ENCODE data around the gene LIMA1. TPM values are rescaled to one million over a fixed set of nuclear protein-coding genes. Genes with fewer than 3 reads are reported as not detected.
A peak's percentile ranks its signal among the peaks of the same experiment; 100 is the strongest.

LIMA1 gene
- total RNA-seq, 4 donors from 2014 or later, result 23.9 to 62.7 (median 37.2) TPM

- H3K27me3 ChIP-seq, result no peaks in the 10 kb centered on the region
- H3K4me3 ChIP-seq, result peak within 1 kb of the TSS; percentile 93 to 99 (median 97)
- under 1% methylated on average over 25 of the region's 70 CpGs for WGBS
- intact Hi-C loops (cut with DNase I), result loop anchor here (5.0 kb wide), 1 partner anchor 55 kb away; the partner anchor contains the start of gene COX14
- peak within 1 kb of the TSS; percentile 94 to 98 (median 96) for H3K27ac ChIP-seq (replicated peaks in 1 of 4)
- TF ChIP-seq POLR2A (IDR thresholded peaks at IDR 0.05; ENCODE audit: low read depth), result peak; percentile 38
- peak; percentile 85 to 88 for TF ChIP-seq POLR2AphosphoS5 (IDR thresholded peaks at IDR 0.05)
- peak in 2 of 3 experiments; percentile 28 to 33 for TF ChIP-seq CTCF (IDR thresholded peaks at IDR 0.05)
- no peak for TF ChIP-seq EP300 (IDR thresholded peaks at IDR 0.05)
- H3K36me3 ChIP-seq, result no peaks in the 10 kb centered on the region
- DNase-seq (ENCODE audit: extremely low spot score), result peak; percentile 100
- H3K9me3 ChIP-seq, result no peaks in the 10 kb centered on the region
- peaks cover 10 to 39% (median 36%) of the 10 kb centered on the region in 4 donors for H3K4me1 ChIP-seq
These were observed 116.1 kb downstream of the LIMA1 start, which contains the start of gene CERS5 for GRCh38 chr12:50167049-50167828. TSS of gene CERS5 (minus strand) at chr12:50167369. CDS start at chr12:50167297, 72 bp downstream.

GRCh38 chr12:50166799-50167048 lies 116.6 kb downstream of the LIMA1 start:
- peaks cover 10 to 42% (median 40%) of the 10 kb centered on the region in 4 donors for H3K4me1 ChIP-seq

GRCh38 chr12:50164963-50165362 lies 118.4 kb downstream of the LIMA1 start:
- 95% methylated on average over 20 of the region's 20 CpGs for WGBS
- Histone ChIP-seq H3K36me3 (no peaks in the 10 kb centered on the region), H3K27me3 (no peaks in the 10 kb centered on the region), H3K4me3 (no peak overlapping the region), H3K27ac (replicated peaks in 1 of 4) (no peak overlapping the region), H3K9me3 (no peaks in the 10 kb centered on the region), H3K4me1 (peaks cover 10 to 47% (median 40%) of the 10 kb centered on the region in 4 donors)
- DNase-seq (ENCODE audit: extremely low spot score), result no peak
- no peak for TF ChIP-seq CTCF (IDR thresholded peaks at IDR 0.05)
- no peak for TF ChIP-seq POLR2AphosphoS5 (IDR thresholded peaks at IDR 0.05)
- TF ChIP-seq EP300 (IDR thresholded peaks at IDR 0.05), result no peak
- no peak for TF ChIP-seq POLR2A (IDR thresholded peaks at IDR 0.05; ENCODE audit: low read depth)
- intact Hi-C loops (cut with DNase I), result loop anchor here (5.0 kb wide), 1 partner anchor 53 kb away; the partner anchor contains the start of gene COX14

More at GRCh38 chr12:50166799-50167048, 116.6 kb downstream of the LIMA1 start:
- DNase-seq (ENCODE audit: extremely low spot score), result no peak
- Histone ChIP-seq H3K4me3 (peak overlapping the region; percentile 93 to 99 (median 97)), H3K27ac (replicated peaks in 1 of 4) (peak overlapping the region; percentile 94 to 98 (median 96)), H3K27me3 (no peaks in the 10 kb centered on the region), H3K9me3 (no peaks in the 10 kb centered on the region), H3K36me3 (no peaks in the 10 kb centered on the region)
- TF ChIP-seq POLR2AphosphoS5 (IDR thresholded peaks at IDR 0.05) (no peak), CTCF (IDR thresholded peaks at IDR 0.05) (no peak), EP300 (IDR thresholded peaks at IDR 0.05) (no peak), POLR2A (IDR thresholded peaks at IDR 0.05; ENCODE audit: low read depth) (no peak)
- WGBS, result 0% methylated on average over 12 of the region's 12 CpGs
- intact Hi-C loops (cut with DNase I), result loop anchor here (5.0 kb wide), 1 partner anchor 54 kb away; the partner anchor contains the start of gene COX14

- Histone ChIP-seq H3K9me3 (no peaks in the 10 kb centered on the region), H3K4me1 (peaks cover 10 to 40% (median 31%) of the 10 kb centered on the region in 4 donors), H3K27me3 (no peaks in the 10 kb centered on the region), H3K27ac (replicated peaks in 1 of 4) (peak overlapping the region in 1 of 4 donors; percentile 30), H3K4me3 (no peak overlapping the region), H3K36me3 (no peaks in the 10 kb centered on the region)
- intact Hi-C loops (cut with DNase I), result no loop called here
- DNase-seq (ENCODE audit: extremely low spot score), result no peak
- 42% methylated on average over 2 of the region's 2 CpGs for WGBS
- TF ChIP-seq CTCF (IDR thresholded peaks at IDR 0.05), result no peak
- no peak for TF ChIP-seq EP300 (IDR thresholded peaks at IDR 0.05)
- TF ChIP-seq POLR2A (IDR thresholded peaks at IDR 0.05; ENCODE audit: low read depth), result no peak
- TF ChIP-seq POLR2AphosphoS5 (IDR thresholded peaks at IDR 0.05), result no peak
These were observed 121.1 kb downstream of the LIMA1 start for GRCh38 chr12:50162230-50162629.
